HepG2 (cell line): ENCODE measurements around the gene GRIK2. TPM values are rescaled to one million over a fixed set of nuclear protein-coding genes. Genes with fewer than 3 reads are reported as not detected.

Experiments
- ATAC-seq: fragments of 200-7000 bp; cut with Tn5 transposase; 3 replicates; pipeline ENCODE4 v1.9.1; 2020; ENCODE audit warnings: mild to moderate bottlenecking, moderate library complexity
- BruUV-seq: library from RNA; stranded (reverse); fragments of 400-500 nt; replicated peaks from 2 replicates; lab custom pipeline; 2021; lab: Mats Ljungman, UMichigan
- CTCF ChIA-PET: fragments of 300-600 bp; formaldehyde crosslinking; extraction: SDS; loops from one replicate; lab custom pipeline; 2021; ENCODE audit warnings: low total read pairs, inconsistent platforms, low intra/inter-chr PET ratio; lab: Yijun Ruan, JAX
- POLR2A ChIA-PET: fragments of 350-600 bp; sonication (Branson Sonifier 250); formaldehyde crosslinking; loops from one replicate; lab custom pipeline; 2020; ENCODE audit warnings: antibody characterized with exemption, inconsistent platforms; lab: Yijun Ruan, JAX
- DNase-seq: peaks from one replicate; pipeline ENCODE4 v3.0.0-alpha.2; 2015; ENCODE audit warnings: low spot score
- FAIRE-seq: peaks from 3 replicates; lab custom pipeline; 2011; peaks lifted over from hg19 to GRCh38; lab: Jason Lieb, UNC
- H2AFZ ChIP-seq: one replicate; pipeline ENCODE4 v1.6.1; 2011; ENCODE audit warnings: low read length, inconsistent platforms
- H3K27ac ChIP-seq: fragments of 300-600 bp; 3 replicates; pipeline ENCODE4 v1.8.0; 2011; ENCODE audit warnings: mixed run types, mild to moderate bottlenecking, mixed read lengths, low read length, inconsistent platforms; ENCODE audit not compliant: insufficient read depth; ENCODE audit errors: extremely low read length
- H3K27me3 ChIP-seq, 2 experiments: fragments of 200-600 bp in 1 of 2; 2 replicates in 1 of 2; 3 replicates in 1 of 2; pipeline versions ENCODE4 v1.6.0 to v1.8.0; 2011; ENCODE audit warnings: low read length in 2 of 2, mild to moderate bottlenecking in 2 of 2, moderate library complexity in 2 of 2, inconsistent platforms in 1 of 2; ENCODE audit not compliant: insufficient read depth in 2 of 2, control insufficient read depth in 1 of 2
- H3K36me3 ChIP-seq, 2 experiments: fragments of 200-600 bp in 1 of 2; replicated peaks in 1 of 2; 2 replicates in 1 of 2; 3 replicates in 1 of 2; pipeline versions ENCODE4 v1.5.1 to v1.8.0; 2011; ENCODE audit warnings: low read length in 2 of 2, inconsistent platforms in 1 of 2; ENCODE audit not compliant: insufficient read depth in 2 of 2, control insufficient read depth in 1 of 2
- H3K4me1 ChIP-seq: 2 replicates; pipeline ENCODE4 v1.5.1; 2012; ENCODE audit warnings: low read length, inconsistent platforms; ENCODE audit not compliant: insufficient read depth
- H3K4me2 ChIP-seq: 2 replicates; pipeline ENCODE4 v1.6.0; 2011; ENCODE audit warnings: low read depth, low read length, inconsistent platforms
- H3K4me3 ChIP-seq, 3 experiments: fragments of 200-600 bp in 1 of 3; sonication (generic), shearing (Covaris generic) in 1 of 3; replicated peaks in 1 of 3; 2 replicates each; pipeline ENCODE4 v1.5.1; 2011 to 2016; ENCODE audit warnings: low read length in 3 of 3, inconsistent platforms in 2 of 3, low read depth in 2 of 3, mild to moderate bottlenecking in 2 of 3, control low read depth in 1 of 3, mixed read lengths in 1 of 3; ENCODE audit not compliant: insufficient read depth in 1 of 3
- H3K79me2 ChIP-seq: one replicate; pipeline ENCODE4 v1.6.1; 2011; ENCODE audit warnings: low read length, inconsistent platforms; ENCODE audit not compliant: insufficient read depth
- H3K9ac ChIP-seq: 2 replicates; pipeline ENCODE4 v1.6.0; 2011; ENCODE audit warnings: mild to moderate bottlenecking, low read depth, low read length, inconsistent platforms; ENCODE audit not compliant: insufficient read depth
- H3K9me3 ChIP-seq: 2 replicates; pipeline ENCODE4 v1.5.1; 2012; ENCODE audit warnings: mild to moderate bottlenecking, low read length
- H4K20me1 ChIP-seq: 2 replicates; pipeline ENCODE4 v1.6.0; 2011; ENCODE audit warnings: inconsistent platforms, mild to moderate bottlenecking, low read length, moderate library complexity; ENCODE audit not compliant: insufficient read depth
- CEBPZ ChIP-seq: IDR thresholded peaks from 2 replicates; pipeline ENCODE4 v1.6.1; 2012; ENCODE audit warnings: low read length, improper control_type of control experiment
- DDIT3 ChIP-seq: sonication (generic); formaldehyde crosslinking; IDR thresholded peaks from 2 replicates; pipeline ENCODE4 v1.4.0; 2020; ENCODE audit warnings: mild to moderate bottlenecking, missing genetic modification reagents
- HOXA5 ChIP-seq: sonication (generic); formaldehyde crosslinking; IDR thresholded peaks from 2 replicates; pipeline ENCODE4 v1.4.0; 2020; ENCODE audit warnings: missing genetic modification reagents
- NFYC ChIP-seq: IDR thresholded peaks from 2 replicates; pipeline ENCODE4 v1.6.1; 2016; ENCODE audit warnings: missing genetic modification reagents, missing compliant biosample characterization
- PHF8 ChIP-seq: sonication (generic); formaldehyde crosslinking; IDR thresholded peaks from 2 replicates; pipeline ENCODE4 v1.5.0; 2020; ENCODE audit warnings: missing genetic modification reagents
- SSRP1 ChIP-seq: IDR thresholded peaks from 2 replicates; pipeline ENCODE4 v1.6.1; 2016; ENCODE audit warnings: control low read depth
- TBX3 ChIP-seq: fragments of 450-650 bp; IDR thresholded peaks from 2 replicates; pipeline ENCODE4 v1.6.1; 2017; ENCODE audit warnings: antibody characterized with exemption, mild to moderate bottlenecking, inconsistent platforms, borderline replicate concordance
- ZBED4 ChIP-seq: sonication (generic); formaldehyde crosslinking; IDR thresholded peaks from 2 replicates; pipeline ENCODE4 v1.4.0; 2020; ENCODE audit warnings: missing genetic modification reagents, borderline replicate concordance
- ZEB1 ChIP-seq: IDR thresholded peaks from 2 replicates; pipeline ENCODE4 v1.6.1; 2012; ENCODE audit warnings: mild to moderate bottlenecking, low read depth, inconsistent platforms; ENCODE audit not compliant: insufficient replicate concordance
- ZFY ChIP-seq: sonication (generic); formaldehyde crosslinking; IDR thresholded peaks from 2 replicates; pipeline ENCODE4 v1.4.0; 2020; ENCODE audit warnings: missing genetic modification reagents
- ZNF124 ChIP-seq: sonication (generic); formaldehyde crosslinking; IDR thresholded peaks from 2 replicates; pipeline ENCODE4 v1.4.0; 2020; ENCODE audit warnings: missing genetic modification reagents
- ZNF263 ChIP-seq: sonication (generic); formaldehyde crosslinking; IDR thresholded peaks from 2 replicates; pipeline ENCODE4 v1.4.0; 2020; ENCODE audit warnings: missing genetic modification reagents
- ZNF275 ChIP-seq: sonication (generic); formaldehyde crosslinking; IDR thresholded peaks from 2 replicates; pipeline ENCODE4 v1.8.0; 2022; ENCODE audit warnings: missing genetic modification reagents, mild to moderate bottlenecking, inconsistent platforms, borderline replicate concordance
- ZNF501 ChIP-seq: sonication (generic); formaldehyde crosslinking; IDR thresholded peaks from 2 replicates; pipeline ENCODE4 v1.5.1; 2020; ENCODE audit warnings: mild to moderate bottlenecking, moderate library complexity, missing genetic modification reagents
- ZNF549 ChIP-seq: sonication (generic); formaldehyde crosslinking; IDR thresholded peaks from 2 replicates; pipeline ENCODE4 v1.5.0; 2020; ENCODE audit warnings: missing genetic modification reagents
- ZNF75D ChIP-seq: sonication (generic); formaldehyde crosslinking; IDR thresholded peaks from 2 replicates; pipeline ENCODE4 v1.8.1; 2023; ENCODE audit warnings: missing genetic modification reagents, mild to moderate bottlenecking, borderline replicate concordance
- ZNF839 ChIP-seq: sonication (generic); formaldehyde crosslinking; IDR thresholded peaks from 2 replicates; pipeline ENCODE4 v1.4.0; 2020; ENCODE audit warnings: missing genetic modification reagents, mild to moderate bottlenecking, borderline replicate concordance
- in situ Hi-C: cut with HindIII; loops from 2 replicates; pipeline ENCODE4 v1.10.0; 2017; ENCODE audit warnings: low pct_unique_long_range_greater_than_20kb; ENCODE audit not compliant: extremely low pct_ligation_motif_present
- intact Hi-C: fragments of 100-400 bp; cut with micrococcal nuclease; formaldehyde crosslinking; loops from one replicate; pipeline ENCODE4 v1.10.0; 2022; ENCODE audit not compliant: unreplicated experiment
- polyA plus RNA-seq, 8 experiments: library from polyadenylated mRNA; depleted of rRNA in 3 of 8; stranded (reverse) in 7 of 8; unstranded in 1 of 8; fragments of >200 nt; fragmentation: Illumina TruSeq in 4 of 8; extraction: Trizol in 4 of 8; gene quantifications; 2 replicates each; pipeline versions ENCODE4 v1.2.1 to v1.2.3, GENCODE V29; 2011 to 2016; ENCODE audit warnings: low read depth in 4 of 8, missing spikeins in 1 of 8, mixed read lengths in 1 of 8; ENCODE audit not compliant: insufficient read depth in 1 of 8
- total RNA-seq, 5 experiments: library from RNA; depleted of rRNA; stranded (reverse); fragments of >200 nt; fragmentation: Illumina TruSeq; extraction: Trizol; gene quantifications; 2 replicates each; pipeline ENCODE4 v1.2.3, GENCODE V29; 2016; ENCODE audit warnings: low read depth in 1 of 5

Gene GRIK2
- total and polyA plus RNA-seq, 2 of the 13 experiments (the other 11 are each of a cell fraction or from before 2014, with no cell fraction given) = not detected

- intact Hi-C loops (no loop called here), in situ Hi-C loops (no loop called here)
- no peak overlapping the region for H2AFZ ChIP-seq
- CTCF ChIA-PET = no interaction called here
- no peaks in the 10 kb centered on the region for H3K9me3 ChIP-seq
- POLR2A ChIA-PET = no interaction called here
- no peak overlapping the region for H3K9ac ChIP-seq
- BruUV-seq = no TSS peak
- DNase-seq (no peak), FAIRE-seq (no peak), ATAC-seq (no peak)
- H3K4me3 ChIP-seq = no peak overlapping the region
- no peaks in the 10 kb centered on the region for H4K20me1 ChIP-seq
- H3K27ac ChIP-seq = no peak overlapping the region
- no peak for TF ChIP-seq ZNF75D (CRISPR knock-in tag)
- no peak for TF ChIP-seq HOXA5 (CRISPR knock-in tag)
- TF ChIP-seq ZNF549 (CRISPR knock-in tag) = no peak
- TF ChIP-seq NFYC (CRISPR knock-in tag) = no peak
- TF ChIP-seq CEBPZ = no peak
- no peak for TF ChIP-seq TBX3
- no peak for TF ChIP-seq ZFY (CRISPR knock-in tag)
- TF ChIP-seq DDIT3 (CRISPR knock-in tag) = no peak
- no peak for TF ChIP-seq ZEB1
- no peak for TF ChIP-seq ZNF839 (CRISPR knock-in tag)
- TF ChIP-seq ZBED4 = no peak
- no peak for TF ChIP-seq ZNF501 (CRISPR knock-in tag)
- TF ChIP-seq PHF8 (CRISPR knock-in tag) = no peak
- no peak for TF ChIP-seq ZNF124 (CRISPR knock-in tag)
- no peak for TF ChIP-seq ZNF275
- TF ChIP-seq SSRP1 = no peak
- TF ChIP-seq ZNF263 (CRISPR knock-in tag) = no peak
- H3K36me3 ChIP-seq = no peaks in the 10 kb centered on the region
- no peaks in the 10 kb centered on the region for H3K27me3 ChIP-seq
- no peak overlapping the region for H3K4me2 ChIP-seq
- H3K4me1 ChIP-seq = no peaks in the 10 kb centered on the region
- H3K79me2 ChIP-seq = no peaks in the 10 kb centered on the region
Observed at GRCh38 chr6:101443315-101443714, 49.8 kb downstream of the GRIK2 start.
